ENCODE data around the gene ROR1.

The ROR1 gene

GRCh38 chr1:63914241-63914640 lies 140.4 kb downstream of the ROR1 start:
- no peaks in the 10 kb centered on the region for H3K36me3 ChIP-seq (ENCODE audit: control insufficient read depth, insufficient read depth, low read length)
- no peak for DNase-seq (ENCODE audit: extremely low read depth, insufficient read length)
- no peak overlapping the region for H3K4me3 ChIP-seq (replicated peaks; ENCODE audit: low read depth, low read length)
- TF ChIP-seq CTCF (IDR thresholded peaks at IDR 0.05; ENCODE audit: insufficient read depth, low read length, poor library complexity, severe bottlenecking), result no peak
- H3K27me3 ChIP-seq (replicated peaks; ENCODE audit: control insufficient read depth, insufficient read depth, low read length), result no peaks in the 10 kb centered on the region

- DNase-seq (ENCODE audit: extremely low read depth, insufficient read length), result no peak
- no peak for TF ChIP-seq CTCF (IDR thresholded peaks at IDR 0.05; ENCODE audit: insufficient read depth, low read length, poor library complexity, severe bottlenecking)
- H3K27me3 ChIP-seq (replicated peaks; ENCODE audit: control insufficient read depth, insufficient read depth, low read length), result no peaks in the 10 kb centered on the region
- H3K4me3 ChIP-seq (replicated peaks; ENCODE audit: low read depth, low read length), result no peak overlapping the region
- H3K36me3 ChIP-seq (ENCODE audit: control insufficient read depth, insufficient read depth, low read length), result no peaks in the 10 kb centered on the region
These were observed 140.9 kb downstream of the ROR1 start for GRCh38 chr1:63914706-63915105.

GRCh38 chr1:63915121-63915520 lies 141.3 kb downstream of the ROR1 start:
- peak; percentile 35 for TF ChIP-seq CTCF (IDR thresholded peaks at IDR 0.05; ENCODE audit: insufficient read depth, low read length, poor library complexity, severe bottlenecking)
- H3K4me3 ChIP-seq (replicated peaks; ENCODE audit: low read depth, low read length), result no peak overlapping the region
- no peak for DNase-seq (ENCODE audit: extremely low read depth, insufficient read length)
- no peaks in the 10 kb centered on the region for H3K27me3 ChIP-seq (replicated peaks; ENCODE audit: control insufficient read depth, insufficient read depth, low read length)
- H3K36me3 ChIP-seq (ENCODE audit: control insufficient read depth, insufficient read depth, low read length), result no peaks in the 10 kb centered on the region

GRCh38 chr1:63916485-63917360 lies 142.9 kb downstream of the ROR1 start:
- Histone ChIP-seq H3K4me3 (replicated peaks; ENCODE audit: low read depth, low read length) (no peak overlapping the region), H3K36me3 (ENCODE audit: control insufficient read depth, insufficient read depth, low read length) (no peaks in the 10 kb centered on the region), H3K27me3 (replicated peaks; ENCODE audit: control insufficient read depth, insufficient read depth, low read length) (no peaks in the 10 kb centered on the region)
- no peak for TF ChIP-seq CTCF (IDR thresholded peaks at IDR 0.05; ENCODE audit: insufficient read depth, low read length, poor library complexity, severe bottlenecking)
- no peak for DNase-seq (ENCODE audit: extremely low read depth, insufficient read length)

- no peak for DNase-seq (ENCODE audit: extremely low read depth, insufficient read length)
- H3K4me3 ChIP-seq (replicated peaks; ENCODE audit: low read depth, low read length), result no peak overlapping the region
- no peaks in the 10 kb centered on the region for H3K27me3 ChIP-seq (replicated peaks; ENCODE audit: control insufficient read depth, insufficient read depth, low read length)
- no peaks in the 10 kb centered on the region for H3K36me3 ChIP-seq (ENCODE audit: control insufficient read depth, insufficient read depth, low read length)
- peak; percentile 58 for TF ChIP-seq CTCF (IDR thresholded peaks at IDR 0.05; ENCODE audit: insufficient read depth, low read length, poor library complexity, severe bottlenecking)
These were observed 144.0 kb downstream of the ROR1 start for GRCh38 chr1:63917571-63918417.

Data from GM06990 (cell line).